Fibroblast of villous mesenchyme (primary cell): ENCODE results near the gene KDM4B. TPM values are rescaled to one million over a fixed set of nuclear protein-coding genes. Genes with fewer than 3 reads are reported as not detected.

ENCODE experiments used
- DNase-seq: peaks from one replicate; pipeline ENCODE4 v3.0.0-alpha.2; 2010; ENCODE audit warnings: low read depth
- H3K4me3 ChIP-seq: 2 replicates; pipeline ENCODE4 v1.5.1; 2011; ENCODE audit warnings: low read depth, mild to moderate bottlenecking, low read length
- CTCF ChIP-seq: IDR thresholded peaks from 2 replicates; pipeline ENCODE4 v1.5.1; 2012; ENCODE audit warnings: low read depth, mild to moderate bottlenecking, low read length; ENCODE audit not compliant: insufficient read depth
- total RNA-seq: library from RNA; depleted of rRNA; stranded (reverse); fragments of >200 nt; gene quantifications from 2 replicates; pipeline ENCODE4 v1.2.3, GENCODE V29; 2012

The KDM4B gene
- total RNA-seq, 1 donor: 17.7 TPM

- no peak overlapping the region for H3K4me3 ChIP-seq
- TF ChIP-seq CTCF: no peak
- no peak for DNase-seq
Measured at GRCh38 chr19:4955274-4955673, 13.6 kb upstream of the KDM4B start.

- TF ChIP-seq CTCF: no peak
- no peak overlapping the region for H3K4me3 ChIP-seq
- no peak for DNase-seq
Measured at GRCh38 chr19:4957981-4958380, 10.9 kb upstream of the KDM4B start.

- TF ChIP-seq CTCF: no peak
- no peak for DNase-seq
- H3K4me3 ChIP-seq: no peak overlapping the region
Measured at GRCh38 chr19:4962085-4962619, 6.8 kb upstream of the KDM4B start.

- DNase-seq: no peak
- TF ChIP-seq CTCF: no peak
- no peak overlapping the region for H3K4me3 ChIP-seq
Measured at GRCh38 chr19:4965061-4965460, 3.9 kb upstream of the KDM4B start.

GRCh38 chr19:4966591-4966990 is 2.3 kb upstream of the KDM4B start:
- TF ChIP-seq CTCF: no peak
- no peak for DNase-seq
- H3K4me3 ChIP-seq: no peak overlapping the region

GRCh38 chr19:4967738-4968461 is 1.0 kb upstream of the KDM4B start:
- DNase-seq: peak; percentile 81
- H3K4me3 ChIP-seq: peak overlapping the region; percentile 55
- TF ChIP-seq CTCF: no peak
